ENCODE results near the gene ARHGAP15. TPM values are rescaled to one million over a fixed set of nuclear protein-coding genes. Genes with fewer than 3 reads are reported as not detected.
A peak's percentile ranks its signal among the peaks of the same experiment; 100 is the strongest.

ARHGAP15 gene
- polyA plus RNA-seq, 1 donor from 2014 or later: 0.30 TPM

DNA sequence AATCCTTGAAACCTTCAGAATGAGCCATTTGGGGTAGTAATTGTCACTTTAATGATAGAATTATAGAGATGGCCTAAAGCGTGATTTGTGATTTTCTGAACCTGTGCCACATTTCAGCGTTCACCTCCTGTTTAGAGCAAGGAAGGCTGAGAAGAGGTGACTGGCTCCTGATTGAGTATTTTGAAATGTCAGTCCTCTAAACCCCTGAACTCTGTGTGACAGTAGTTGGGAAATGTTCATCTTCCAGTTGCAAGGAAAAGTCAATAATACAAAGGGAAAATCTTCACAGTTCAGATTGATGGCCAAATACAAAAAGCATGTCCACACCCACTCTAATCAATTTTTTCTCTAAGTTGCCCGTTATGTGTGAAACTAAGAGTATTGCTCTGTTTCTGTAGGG lies 305.2 kb downstream of the ARHGAP15 start:
- H3K27me3 ChIP-seq (ENCODE audit: insufficient read depth, low read depth, low read length): no peaks in the 10 kb centered on the region
- no peaks in the 10 kb centered on the region for H3K79me2 ChIP-seq (replicated peaks; ENCODE audit: insufficient read depth, low read length)
- H2AFZ ChIP-seq (ENCODE audit: low read depth, low read length): no peak overlapping the region
- no peak overlapping the region for H3K27ac ChIP-seq (ENCODE audit: low read length)
- H3K9ac ChIP-seq (ENCODE audit: low read length): no peak overlapping the region
- H3K4me3 ChIP-seq (ENCODE audit: low read length): no peak overlapping the region
- H3K9me2 ChIP-seq (ENCODE audit: insufficient read depth, low read length): peaks cover 4% of the 10 kb centered on the region
- H3K36me3 ChIP-seq (ENCODE audit: insufficient read depth, low read length): no peaks in the 10 kb centered on the region
- H4K20me1 ChIP-seq (ENCODE audit: insufficient read depth): no peaks in the 10 kb centered on the region
- no peaks in the 10 kb centered on the region for H3K9me3 ChIP-seq (ENCODE audit: low read length)
- no peak overlapping the region for H3K4me2 ChIP-seq (ENCODE audit: low read length)
- H3F3A ChIP-seq (ENCODE audit: insufficient read depth, low read length, poor library complexity, severe bottlenecking): no peaks in the 10 kb centered on the region
- TF ChIP-seq REST (IDR thresholded peaks at IDR 0.05; ENCODE audit: borderline replicate concordance): peak; percentile 19
- TF ChIP-seq EZH2 (IDR thresholded peaks at IDR 0.05; ENCODE audit: borderline replicate concordance, insufficient read depth, low read length, poor library complexity, severe bottlenecking): no peak

GRCh38 chr2:143435131-143435530 lies 305.9 kb downstream of the ARHGAP15 start:
- no peak overlapping the region for H3K27ac ChIP-seq (ENCODE audit: low read length)
- no peak for TF ChIP-seq EP300 (conservative IDR thresholded peaks at IDR 0.05; ENCODE audit: poor library complexity, severe bottlenecking)
- TF ChIP-seq REST (IDR thresholded peaks at IDR 0.05; ENCODE audit: borderline replicate concordance): no peak
- TF ChIP-seq SMC3 (conservative IDR thresholded peaks at IDR 0.05; ENCODE audit: poor library complexity): no peak
- no peak for TF ChIP-seq CTCF (IDR thresholded peaks at IDR 0.05; ENCODE audit: poor library complexity, severe bottlenecking)
- TF ChIP-seq POLR2AphosphoS5 (IDR thresholded peaks at IDR 0.05): no peak

More at GRCh38 chr2:143435131-143435530, 305.9 kb downstream of the ARHGAP15 start:
- H3K9ac ChIP-seq (ENCODE audit: low read length): no peak overlapping the region
- H4K20me1 ChIP-seq (ENCODE audit: insufficient read depth): no peaks in the 10 kb centered on the region
- H3K4me2 ChIP-seq (ENCODE audit: low read length): no peak overlapping the region
- no peaks in the 10 kb centered on the region for H3K79me2 ChIP-seq (replicated peaks; ENCODE audit: insufficient read depth, low read length)
- H3K9me3 ChIP-seq (ENCODE audit: low read length): no peaks in the 10 kb centered on the region
- H3K4me3 ChIP-seq (ENCODE audit: low read length): no peak overlapping the region
- no peaks in the 10 kb centered on the region for H3K36me3 ChIP-seq (ENCODE audit: insufficient read depth, low read length)
- H3K27me3 ChIP-seq (ENCODE audit: insufficient read depth, low read depth, low read length): no peaks in the 10 kb centered on the region
- peaks cover 4% of the 10 kb centered on the region for H3K9me2 ChIP-seq (ENCODE audit: insufficient read depth, low read length)
- H3F3A ChIP-seq (ENCODE audit: insufficient read depth, low read length, poor library complexity, severe bottlenecking): no peaks in the 10 kb centered on the region
- no peak overlapping the region for H2AFZ ChIP-seq (ENCODE audit: low read depth, low read length)
